B cell (primary cell): Measurements from ENCODE around the gene PLCL1. TPM values are rescaled to one million over a fixed set of nuclear protein-coding genes. Genes with fewer than 3 reads are reported as not detected.

ENCODE experiments used
- ATAC-seq: fragments of 200-7000 bp; cut with Tn5 transposase; one replicate; pipeline ENCODE4 v1.10.0; 2021; ENCODE audit warnings: low read depth, mild to moderate bottlenecking, moderate number of reproducible peaks, moderate library complexity
- CTCF ChIA-PET: fragments of 350-600 bp; sonication (Branson Sonifier 250); formaldehyde crosslinking; loops from one replicate; lab custom pipeline; 2021; ENCODE audit warnings: antibody characterized with exemption, inconsistent platforms; lab: Charles Lee
- POLR2A ChIA-PET: fragments of 350-600 bp; sonication (Branson Sonifier 250); formaldehyde crosslinking; loops from one replicate; lab custom pipeline; 2021; ENCODE audit warnings: antibody characterized with exemption; lab: Charles Lee
- DNase-seq: peaks from one replicate; pipeline ENCODE4 v3.0.0; 2013
- H2AFZ ChIP-seq: 2 replicates; pipeline ENCODE4 v1.6.1; 2012; ENCODE audit warnings: mild to moderate bottlenecking, low read depth, low read length; ENCODE audit not compliant: insufficient read depth, poor library complexity, severe bottlenecking
- H3K27ac ChIP-seq, 2 donors: 1 replicate in 1 of 2; 2 replicates in 1 of 2; pipeline ENCODE4 v1.5.1; 2012 to 2013; ENCODE audit warnings: low read length in 2 of 2, mild to moderate bottlenecking in 2 of 2, moderate library complexity in 1 of 2
- H3K27me3 ChIP-seq, 4 experiments: fragments of 200-600 bp in 1 of 4; sonication (generic) in 1 of 4; replicated peaks in 1 of 4; 1 replicate in 2 of 4; 2 replicates in 2 of 4; pipeline versions ENCODE4 v1.6.1 to v1.7.0; 2013 to 2016; ENCODE audit warnings: low read length in 3 of 4, mild to moderate bottlenecking in 2 of 4, mixed read lengths in 1 of 4, moderate library complexity in 1 of 4; ENCODE audit not compliant: insufficient read depth in 4 of 4, control insufficient read depth in 3 of 4; ENCODE audit errors: control extremely low read depth in 1 of 4
- H3K36me3 ChIP-seq, 2 experiments: replicated peaks in 1 of 2; 1 replicate in 1 of 2; 2 replicates in 1 of 2; pipeline versions ENCODE4 v1.6.1 to v1.7.1; 2013; ENCODE audit warnings: low read length in 1 of 2; ENCODE audit not compliant: insufficient read depth in 2 of 2, control insufficient read depth in 1 of 2; ENCODE audit errors: control extremely low read depth in 1 of 2, extremely low read depth in 1 of 2
- H3K4me1 ChIP-seq, 2 donors: fragments of 200-600 bp in 1 of 2; sonication (generic) in 1 of 2; 1 replicate in 1 of 2; 2 replicates in 1 of 2; pipeline versions ENCODE4 v1.5.1 to v1.6.1; 2013 to 2017; ENCODE audit warnings: low read length in 2 of 2; ENCODE audit not compliant: control insufficient read depth in 2 of 2, insufficient read depth in 2 of 2
- H3K4me2 ChIP-seq: replicated peaks from 2 replicates; pipeline ENCODE3; 2012; ENCODE audit warnings: mild to moderate bottlenecking, low read depth, low read length; ENCODE audit not compliant: poor library complexity, severe bottlenecking
- H3K4me3 ChIP-seq, 5 experiments: fragments of 200-600 bp in 1 of 5; sonication (generic) in 1 of 5; 1 replicate in 3 of 5; 2 replicates in 2 of 5; pipeline versions ENCODE4 v1.5.1 to v1.7.0; 2011 to 2016; ENCODE audit warnings: low read length in 4 of 5, mild to moderate bottlenecking in 4 of 5, low read depth in 2 of 5, control low read depth in 1 of 5, moderate library complexity in 1 of 5; ENCODE audit not compliant: insufficient read depth in 1 of 5; ENCODE audit errors: control extremely low read depth in 1 of 5, extremely low read depth in 1 of 5
- H3K79me2 ChIP-seq: fragments of 200-600 bp; sonication (generic); one replicate; pipeline ENCODE4 v1.6.0; 2016; ENCODE audit warnings: low read length; ENCODE audit not compliant: control insufficient read depth, insufficient read depth
- H3K9ac ChIP-seq: fragments of 200-600 bp; sonication (generic); 2 replicates; pipeline ENCODE4 v1.6.1; 2017; ENCODE audit warnings: mild to moderate bottlenecking, low read length, moderate library complexity
- H3K9me3 ChIP-seq, 3 donors: one replicate each; pipeline versions ENCODE4 v1.6.1 to v1.7.1; 2013; ENCODE audit warnings: low read length in 2 of 3; ENCODE audit not compliant: control insufficient read depth in 2 of 3, insufficient read depth in 1 of 3; ENCODE audit errors: control extremely low read depth in 1 of 3
- H4K20me1 ChIP-seq: 2 replicates; pipeline ENCODE4 v1.6.0; 2012; ENCODE audit warnings: mild to moderate bottlenecking, low read length; ENCODE audit not compliant: insufficient read depth, control insufficient read depth, poor library complexity, severe bottlenecking
- H3K27ac Mint-ChIP-seq: one replicate; pipeline ENCODE4 v1.8.0; 2021; ENCODE audit warnings: mixed read lengths
- H3K27me3 Mint-ChIP-seq: one replicate; pipeline ENCODE4 v1.8.0; 2021; ENCODE audit warnings: mixed read lengths
- H3K4me1 Mint-ChIP-seq: one replicate; pipeline ENCODE4 v1.8.0; 2021; ENCODE audit warnings: mixed read lengths
- H3K4me3 Mint-ChIP-seq: one replicate; pipeline ENCODE4 v1.8.0; 2021; ENCODE audit warnings: mixed read lengths
- H3K9me3 Mint-ChIP-seq: one replicate; pipeline ENCODE4 v1.8.0; 2022; ENCODE audit warnings: mixed read lengths; ENCODE audit not compliant: insufficient read depth
- CTCF ChIP-seq: fragments of 200-600 bp; IDR thresholded peaks from one replicate; pipeline ENCODE4 v1.8.0; 2022; ENCODE audit warnings: antibody characterized with exemption, mild to moderate bottlenecking
- EZH2 ChIP-seq: IDR thresholded peaks from 2 replicates; pipeline ENCODE4 v1.6.1; 2012; ENCODE audit warnings: borderline replicate concordance, low read depth, mild to moderate bottlenecking, moderate library complexity, low read length; ENCODE audit not compliant: insufficient read depth, poor library complexity, severe bottlenecking
- WGBS: methylation state at CpG from one replicate; pipeline ENCODE4 v1.1.5; 2013; ENCODE audit warnings: missing lambda C conversion rate; ENCODE audit not compliant: insufficient coverage; 5-methylcytosine and 5-hydroxymethylcytosine counted together
- intact Hi-C: fragments of 100-400 bp; cut with micrococcal nuclease; formaldehyde crosslinking; loops from one replicate; pipeline ENCODE4 v1.10.0; 2022
- polyA plus RNA-seq: library from polyadenylated mRNA; depleted of rRNA; stranded (reverse); fragments of >200 nt; gene quantifications from 2 replicates; pipeline ENCODE4 v1.2.3, GENCODE V29; 2012
- total RNA-seq, 2 donors: library from RNA; stranded (reverse); fragments of 120-200 nt in 1 of 2; gene quantifications; 1 replicate in 1 of 2; 2 replicates in 1 of 2; pipeline versions ENCODE4 v1.2.3 to v1.2.4, GENCODE V29; 2013 to 2022

Gene PLCL1
- total and polyA plus RNA-seq, 2 donors (not counting 1 experiment from before 2014, with no cell fraction given) = 0.07 to 0.25 TPM

- H3K27ac ChIP-seq = no peak overlapping the region
- POLR2A ChIA-PET = no interaction called here
These were observed 337.3 kb downstream of the PLCL1 start for GRCh38 chr2:198141726-198142125.

DNA sequence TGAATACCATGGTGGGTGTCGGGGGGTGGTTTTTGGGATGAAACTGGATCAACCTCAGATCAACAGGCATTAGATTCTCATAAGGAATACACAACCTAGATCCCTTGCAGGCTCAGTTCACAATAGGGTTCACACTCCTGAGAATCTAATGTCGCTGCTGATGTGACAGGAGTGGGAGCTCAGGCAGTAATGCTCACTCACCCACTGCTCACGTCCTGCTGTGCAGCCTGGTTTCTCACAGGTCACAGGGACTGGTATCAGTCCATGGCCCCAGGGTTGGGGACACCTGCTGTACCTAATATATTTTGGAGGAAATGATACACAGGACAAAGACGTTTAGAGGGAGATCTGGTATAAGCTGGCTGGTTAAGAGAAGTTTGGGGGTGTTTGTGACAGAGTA, 338.8 kb downstream of the PLCL1 start:
- no peak for DNase-seq
- Histone ChIP-seq H3K4me3 (no peak overlapping the region), H3K36me3 (no peaks in the 10 kb centered on the region), H3K4me2 (no peak overlapping the region), H2AFZ (no peak overlapping the region), H3K4me1 (no peaks in the 10 kb centered on the region), H3K27ac (no peak overlapping the region), H4K20me1 (no peaks in the 10 kb centered on the region), H3K79me2 (no peaks in the 10 kb centered on the region), H3K27me3 (no peaks in the 10 kb centered on the region), H3K9me3 (no peaks in the 10 kb centered on the region), H3K9ac (no peak overlapping the region)
- no peak for TF ChIP-seq EZH2
- no peak for TF ChIP-seq CTCF
- Mint-ChIP-seq H3K27ac (no peak overlapping the region), H3K27me3 (no peaks in the 10 kb centered on the region), H3K4me1 (no peaks in the 10 kb centered on the region), H3K9me3 (peaks cover 2% of the 10 kb centered on the region), H3K4me3 (no peak overlapping the region)
- intact Hi-C loops = no loop called here
- ATAC-seq = no peak
- 79% methylated on average over 3 of the region's 4 CpGs for WGBS
- ChIA-PET POLR2A (no interaction called here), CTCF (no interaction called here)

More at GRCh38 chr2:198141726-198142125, 337.3 kb downstream of the PLCL1 start:
- Histone ChIP-seq H3K79me2 (no peaks in the 10 kb centered on the region), H3K4me1 (no peaks in the 10 kb centered on the region), H4K20me1 (no peaks in the 10 kb centered on the region), H3K4me3 (no peak overlapping the region), H3K9ac (no peak overlapping the region), H3K36me3 (no peaks in the 10 kb centered on the region), H3K9me3 (no peaks in the 10 kb centered on the region), H3K4me2 (no peak overlapping the region), H3K27me3 (no peaks in the 10 kb centered on the region), H2AFZ (no peak overlapping the region)
- TF ChIP-seq EZH2 = no peak
- no peak for TF ChIP-seq CTCF
- intact Hi-C loops = no loop called here
- no peak overlapping the region for H3K27ac Mint-ChIP-seq
- DNase-seq (no peak), ATAC-seq (no peak)
- H3K27me3 Mint-ChIP-seq = no peaks in the 10 kb centered on the region
- H3K4me1 Mint-ChIP-seq = no peaks in the 10 kb centered on the region
- WGBS = 100% methylated on average over 1 of the region's 2 CpGs
- CTCF ChIA-PET = no interaction called here
- H3K9me3 Mint-ChIP-seq = peaks cover 2% of the 10 kb centered on the region
- H3K4me3 Mint-ChIP-seq = no peak overlapping the region
